PFSK-1 (cell line): ENCODE data around the gene GPR171.

ENCODE experiments used
- FOXP2 ChIP-seq: optimal IDR thresholded peaks from 2 replicates; pipeline ENCODE3; 2011; ENCODE audit warnings: borderline replicate concordance, control low read depth, inconsistent platforms; ENCODE audit not compliant: insufficient read depth; ENCODE audit errors: extremely low read length, extremely low read depth
- POLR2AphosphoS5 ChIP-seq: IDR thresholded peaks from 2 replicates; pipeline ENCODE4 v1.6.1; 2012; ENCODE audit warnings: low read depth, mild to moderate bottlenecking, control low read depth, low read length, moderate library complexity
- SIN3A ChIP-seq: IDR thresholded peaks from 2 replicates; pipeline ENCODE4 v1.6.1; 2012; ENCODE audit warnings: mild to moderate bottlenecking, low read length, moderate library complexity, borderline replicate concordance; ENCODE audit not compliant: insufficient read depth
- TAF1 ChIP-seq: IDR thresholded peaks from 2 replicates; pipeline ENCODE4 v1.6.1; 2012; ENCODE audit warnings: low read length, control low read depth, borderline replicate concordance; ENCODE audit not compliant: insufficient read depth
- TF ChIP-seq, protein P1 (sequence below), 2 experiments: IDR thresholded peaks; 2 replicates each; pipeline versions ENCODE4 v1.6.1 to v1.8.0; 2011 to 2012; ENCODE audit warnings: low read depth in 2 of 2, low read length in 2 of 2, control low read depth in 1 of 2, inconsistent platforms in 1 of 2, mild to moderate bottlenecking in 1 of 2, moderate library complexity in 1 of 2; ENCODE audit not compliant: insufficient read depth in 1 of 2

The GPR171 gene

DNA sequence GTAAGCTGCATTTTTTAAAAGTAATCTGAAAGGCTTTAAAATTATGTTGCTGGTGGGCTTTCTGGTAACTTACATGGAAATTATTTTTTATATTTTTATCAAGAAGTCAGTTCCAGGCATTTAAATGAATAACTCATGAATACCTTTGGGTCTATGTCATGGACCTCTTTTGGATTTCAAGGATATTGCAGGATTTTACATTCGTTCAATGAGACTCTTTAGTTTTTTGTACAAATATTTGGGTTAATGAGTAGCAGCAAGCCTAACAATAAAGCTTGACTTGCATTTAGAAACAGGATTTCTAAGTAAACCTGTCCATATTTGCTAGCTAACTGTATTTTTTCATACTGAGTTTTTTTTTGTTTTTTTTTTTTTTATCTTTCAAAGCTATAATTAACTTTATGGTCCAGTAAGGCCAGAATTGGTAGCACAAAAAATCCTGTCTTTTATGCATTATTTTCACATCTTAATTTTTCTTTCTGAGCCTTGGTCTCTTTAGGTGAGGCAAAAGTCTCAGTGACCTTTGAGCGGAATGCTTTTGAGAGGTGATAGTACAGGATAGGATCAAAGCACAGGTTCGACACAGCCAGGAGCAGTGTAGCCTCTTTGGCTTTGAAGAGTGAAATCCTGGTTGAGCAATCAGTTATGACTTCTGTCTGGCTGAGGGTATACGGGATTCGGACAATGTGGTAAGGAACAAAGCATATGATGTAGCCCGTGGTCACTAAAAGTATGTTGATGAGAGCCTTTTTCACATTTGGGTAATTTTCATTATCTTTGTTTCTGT, 4.8 kb downstream of the GPR171 start:
- TF ChIP-seq SIN3A (no peak), TAF1 (no peak), FOXP2 (no peak), POLR2AphosphoS5 (no peak)
- TF ChIP-seq, protein P1, sequence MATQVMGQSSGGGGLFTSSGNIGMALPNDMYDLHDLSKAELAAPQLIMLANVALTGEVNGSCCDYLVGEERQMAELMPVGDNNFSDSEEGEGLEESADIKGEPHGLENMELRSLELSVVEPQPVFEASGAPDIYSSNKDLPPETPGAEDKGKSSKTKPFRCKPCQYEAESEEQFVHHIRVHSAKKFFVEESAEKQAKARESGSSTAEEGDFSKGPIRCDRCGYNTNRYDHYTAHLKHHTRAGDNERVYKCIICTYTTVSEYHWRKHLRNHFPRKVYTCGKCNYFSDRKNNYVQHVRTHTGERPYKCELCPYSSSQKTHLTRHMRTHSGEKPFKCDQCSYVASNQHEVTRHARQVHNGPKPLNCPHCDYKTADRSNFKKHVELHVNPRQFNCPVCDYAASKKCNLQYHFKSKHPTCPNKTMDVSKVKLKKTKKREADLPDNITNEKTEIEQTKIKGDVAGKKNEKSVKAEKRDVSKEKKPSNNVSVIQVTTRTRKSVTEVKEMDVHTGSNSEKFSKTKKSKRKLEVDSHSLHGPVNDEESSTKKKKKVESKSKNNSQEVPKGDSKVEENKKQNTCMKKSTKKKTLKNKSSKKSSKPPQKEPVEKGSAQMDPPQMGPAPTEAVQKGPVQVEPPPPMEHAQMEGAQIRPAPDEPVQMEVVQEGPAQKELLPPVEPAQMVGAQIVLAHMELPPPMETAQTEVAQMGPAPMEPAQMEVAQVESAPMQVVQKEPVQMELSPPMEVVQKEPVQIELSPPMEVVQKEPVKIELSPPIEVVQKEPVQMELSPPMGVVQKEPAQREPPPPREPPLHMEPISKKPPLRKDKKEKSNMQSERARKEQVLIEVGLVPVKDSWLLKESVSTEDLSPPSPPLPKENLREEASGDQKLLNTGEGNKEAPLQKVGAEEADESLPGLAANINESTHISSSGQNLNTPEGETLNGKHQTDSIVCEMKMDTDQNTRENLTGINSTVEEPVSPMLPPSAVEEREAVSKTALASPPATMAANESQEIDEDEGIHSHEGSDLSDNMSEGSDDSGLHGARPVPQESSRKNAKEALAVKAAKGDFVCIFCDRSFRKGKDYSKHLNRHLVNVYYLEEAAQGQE (IDR thresholded peaks at IDR 0.05; ENCODE audit: insufficient read depth in 1 of 2, low read depth in 2 of 2, low read length in 2 of 2), result no peak

- no peak for TF ChIP-seq POLR2AphosphoS5
- TF ChIP-seq TAF1, result no peak
- no peak for TF ChIP-seq SIN3A
- no peak for TF ChIP-seq FOXP2
- TF ChIP-seq, protein P1 (IDR thresholded peaks at IDR 0.05; ENCODE audit: insufficient read depth in 1 of 2, low read depth in 2 of 2, low read length in 2 of 2), result no peak
Measured at GRCh38 chr3:151197228-151197627, 5.8 kb downstream of the GPR171 start.

GRCh38 chr3:151196434-151196833, 6.6 kb downstream of the GPR171 start:
- no peak for TF ChIP-seq POLR2AphosphoS5
- TF ChIP-seq TAF1, result no peak

GRCh38 chr3:151195826-151196225, 7.2 kb downstream of the GPR171 start:
- TF ChIP-seq, protein P1 (IDR thresholded peaks at IDR 0.05; ENCODE audit: insufficient read depth in 1 of 2, low read depth in 2 of 2, low read length in 2 of 2), result no peak
- TF ChIP-seq SIN3A, result no peak
- TF ChIP-seq POLR2AphosphoS5, result no peak
- no peak for TF ChIP-seq TAF1
- no peak for TF ChIP-seq FOXP2

GRCh38 chr3:151192545-151192944, 10.5 kb downstream of the GPR171 start:
- TF ChIP-seq POLR2AphosphoS5, result no peak
- no peak for TF ChIP-seq SIN3A
- TF ChIP-seq, protein P1 (IDR thresholded peaks at IDR 0.05; ENCODE audit: insufficient read depth in 1 of 2, low read depth in 2 of 2, low read length in 2 of 2), result no peak
- TF ChIP-seq TAF1, result no peak
- TF ChIP-seq FOXP2, result no peak
